H1 (cell line): Measurements from ENCODE around the gene FLNC.

Experiments
- BRCA1 ChIP-seq: IDR thresholded peaks from 2 replicates; pipeline ENCODE4 v1.6.1; 2012; ENCODE audit warnings: low read depth, low read length, improper control_type of control experiment
- CEBPB ChIP-seq: IDR thresholded peaks from 2 replicates; pipeline ENCODE4 v1.6.1; 2012; ENCODE audit warnings: low read depth, low read length
- EGR1 ChIP-seq: IDR thresholded peaks from 2 replicates; pipeline ENCODE4 v1.6.1; 2011; ENCODE audit warnings: low read depth, low read length, borderline replicate concordance
- GABPA ChIP-seq: IDR thresholded peaks from 2 replicates; pipeline ENCODE4 v1.6.1; 2011; ENCODE audit warnings: mild to moderate bottlenecking, low read length, moderate library complexity, borderline replicate concordance; ENCODE audit not compliant: insufficient read depth
- HDAC6 ChIP-seq: IDR thresholded peaks from one replicate; pipeline ENCODE4 v1.7.1; 2012; ENCODE audit warnings: low read depth, mild to moderate bottlenecking, inconsistent platforms, low read length, moderate library complexity
- KDM4A ChIP-seq: IDR thresholded peaks from one replicate; pipeline ENCODE4 v1.7.1; 2012; ENCODE audit warnings: low read depth, mild to moderate bottlenecking, moderate library complexity, low read length, inconsistent platforms; ENCODE audit not compliant: severe bottlenecking
- MAX ChIP-seq: IDR thresholded peaks from 2 replicates; pipeline ENCODE4 v1.6.1; 2012; ENCODE audit warnings: inconsistent platforms
- POLR2AphosphoS5 ChIP-seq: IDR thresholded peaks from 2 replicates; pipeline ENCODE4 v1.6.1; 2011; ENCODE audit warnings: low read depth, low read length
- SP1 ChIP-seq: IDR thresholded peaks from 2 replicates; pipeline ENCODE4 v1.6.1; 2011; ENCODE audit warnings: low read depth, low read length
- SRF ChIP-seq: IDR thresholded peaks from 2 replicates; pipeline ENCODE4 v1.6.1; 2011; ENCODE audit warnings: mild to moderate bottlenecking, low read depth, low read length, moderate library complexity
- TEAD4 ChIP-seq: IDR thresholded peaks from 2 replicates; pipeline ENCODE4 v1.6.1; 2012; ENCODE audit warnings: low read depth, low read length, inconsistent platforms, mixed read lengths
- USF2 ChIP-seq: IDR thresholded peaks from 2 replicates; pipeline ENCODE4 v1.6.1; 2011; ENCODE audit warnings: low read length, improper control_type of control experiment
- ZNF274 ChIP-seq: IDR thresholded peaks from 2 replicates; pipeline ENCODE4 v1.7.0; 2012; ENCODE audit warnings: low read length, borderline replicate concordance; ENCODE audit errors: extremely low read depth
- TF ChIP-seq, protein P1 (sequence below), 3 experiments: IDR thresholded peaks; 1 replicate in 2 of 3; 2 replicates in 1 of 3; pipeline versions ENCODE4 v1.5.1 to v1.6.1; 2011; ENCODE audit warnings: low read length in 3 of 3, mild to moderate bottlenecking in 3 of 3, inconsistent platforms in 2 of 3, low read depth in 1 of 3, moderate library complexity in 1 of 3; ENCODE audit not compliant: insufficient read depth in 1 of 3; ENCODE audit errors: control extremely low read depth in 1 of 3

- TF ChIP-seq, protein P1, sequence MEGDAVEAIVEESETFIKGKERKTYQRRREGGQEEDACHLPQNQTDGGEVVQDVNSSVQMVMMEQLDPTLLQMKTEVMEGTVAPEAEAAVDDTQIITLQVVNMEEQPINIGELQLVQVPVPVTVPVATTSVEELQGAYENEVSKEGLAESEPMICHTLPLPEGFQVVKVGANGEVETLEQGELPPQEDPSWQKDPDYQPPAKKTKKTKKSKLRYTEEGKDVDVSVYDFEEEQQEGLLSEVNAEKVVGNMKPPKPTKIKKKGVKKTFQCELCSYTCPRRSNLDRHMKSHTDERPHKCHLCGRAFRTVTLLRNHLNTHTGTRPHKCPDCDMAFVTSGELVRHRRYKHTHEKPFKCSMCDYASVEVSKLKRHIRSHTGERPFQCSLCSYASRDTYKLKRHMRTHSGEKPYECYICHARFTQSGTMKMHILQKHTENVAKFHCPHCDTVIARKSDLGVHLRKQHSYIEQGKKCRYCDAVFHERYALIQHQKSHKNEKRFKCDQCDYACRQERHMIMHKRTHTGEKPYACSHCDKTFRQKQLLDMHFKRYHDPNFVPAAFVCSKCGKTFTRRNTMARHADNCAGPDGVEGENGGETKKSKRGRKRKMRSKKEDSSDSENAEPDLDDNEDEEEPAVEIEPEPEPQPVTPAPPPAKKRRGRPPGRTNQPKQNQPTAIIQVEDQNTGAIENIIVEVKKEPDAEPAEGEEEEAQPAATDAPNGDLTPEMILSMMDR (IDR thresholded peaks at IDR 0.05; ENCODE audit: control extremely low read depth in 1 of 3, insufficient read depth in 1 of 3, low read depth in 1 of 3, low read length in 3 of 3), result no peak
- TF ChIP-seq ZNF274, result no peak
- TF ChIP-seq USF2, result no peak
- TF ChIP-seq EGR1, result no peak
- no peak for TF ChIP-seq GABPA
- TF ChIP-seq KDM4A, result peak; percentile 25
- TF ChIP-seq POLR2AphosphoS5, result no peak
- no peak for TF ChIP-seq CEBPB
- no peak for TF ChIP-seq MAX
- no peak for TF ChIP-seq HDAC6
- TF ChIP-seq TEAD4, result no peak
- no peak for TF ChIP-seq BRCA1
- no peak for TF ChIP-seq SRF
- no peak for TF ChIP-seq SP1
Observed at GRCh38 chr7:128790315-128791041, 39.7 kb upstream of the FLNC start.
